Measurements from ENCODE around the gene DEF6. TPM values are rescaled to one million over a fixed set of nuclear protein-coding genes. Genes with fewer than 3 reads are reported as not detected.

Gene DEF6
- total and polyA plus RNA-seq, 7 donors, result 0.43 to 1.6 (median 0.69) TPM

DNA sequence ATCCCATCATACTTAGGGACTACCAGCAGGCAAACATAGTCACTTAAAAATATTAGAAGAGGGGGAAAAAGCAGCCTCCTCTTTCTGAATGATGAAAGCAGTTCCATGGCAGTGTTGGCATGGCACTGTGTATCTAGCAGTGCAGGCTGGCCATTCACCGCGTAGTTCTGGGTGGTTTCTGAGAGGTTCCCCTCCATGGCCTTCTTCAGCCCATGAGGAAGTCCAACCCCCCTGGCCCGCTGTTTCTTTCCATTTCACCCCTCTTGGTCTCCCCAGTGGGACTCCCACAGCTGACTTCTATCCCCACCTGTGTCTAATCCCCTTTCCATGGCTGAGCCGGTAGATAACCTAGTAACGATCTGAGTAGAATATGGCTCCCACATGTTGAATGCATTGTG is 61.7 kb downstream of the DEF6 start:
- no peaks in the 10 kb centered on the region for H3K27me3 ChIP-seq (ENCODE audit: insufficient read depth in 3 of 3, low read length in 2 of 3)
- intact Hi-C loops (cut with DNase I), result no loop called here
- H3K9me3 ChIP-seq, result no peaks in the 10 kb centered on the region
- TF ChIP-seq, protein P1, sequence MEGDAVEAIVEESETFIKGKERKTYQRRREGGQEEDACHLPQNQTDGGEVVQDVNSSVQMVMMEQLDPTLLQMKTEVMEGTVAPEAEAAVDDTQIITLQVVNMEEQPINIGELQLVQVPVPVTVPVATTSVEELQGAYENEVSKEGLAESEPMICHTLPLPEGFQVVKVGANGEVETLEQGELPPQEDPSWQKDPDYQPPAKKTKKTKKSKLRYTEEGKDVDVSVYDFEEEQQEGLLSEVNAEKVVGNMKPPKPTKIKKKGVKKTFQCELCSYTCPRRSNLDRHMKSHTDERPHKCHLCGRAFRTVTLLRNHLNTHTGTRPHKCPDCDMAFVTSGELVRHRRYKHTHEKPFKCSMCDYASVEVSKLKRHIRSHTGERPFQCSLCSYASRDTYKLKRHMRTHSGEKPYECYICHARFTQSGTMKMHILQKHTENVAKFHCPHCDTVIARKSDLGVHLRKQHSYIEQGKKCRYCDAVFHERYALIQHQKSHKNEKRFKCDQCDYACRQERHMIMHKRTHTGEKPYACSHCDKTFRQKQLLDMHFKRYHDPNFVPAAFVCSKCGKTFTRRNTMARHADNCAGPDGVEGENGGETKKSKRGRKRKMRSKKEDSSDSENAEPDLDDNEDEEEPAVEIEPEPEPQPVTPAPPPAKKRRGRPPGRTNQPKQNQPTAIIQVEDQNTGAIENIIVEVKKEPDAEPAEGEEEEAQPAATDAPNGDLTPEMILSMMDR (IDR thresholded peaks at IDR 0.05), result no peak
- peaks cover 91% of the 10 kb centered on the region for H3K4me1 ChIP-seq
- no peak for ATAC-seq
- no peak overlapping the region for H3K4me3 ChIP-seq
- peaks cover 9 to 15% of the 10 kb centered on the region in 2 donors for H3K36me3 ChIP-seq (ENCODE audit: insufficient read depth in 1 of 2, low read depth in 1 of 2)
- 83 to 94% (median 89%) methylated on average over 5 of the region's 5 CpGs for WGBS, 3 donors
- H3K27ac ChIP-seq, result peak overlapping the region; percentile 87
- DNase-seq, result no peak

DNA sequence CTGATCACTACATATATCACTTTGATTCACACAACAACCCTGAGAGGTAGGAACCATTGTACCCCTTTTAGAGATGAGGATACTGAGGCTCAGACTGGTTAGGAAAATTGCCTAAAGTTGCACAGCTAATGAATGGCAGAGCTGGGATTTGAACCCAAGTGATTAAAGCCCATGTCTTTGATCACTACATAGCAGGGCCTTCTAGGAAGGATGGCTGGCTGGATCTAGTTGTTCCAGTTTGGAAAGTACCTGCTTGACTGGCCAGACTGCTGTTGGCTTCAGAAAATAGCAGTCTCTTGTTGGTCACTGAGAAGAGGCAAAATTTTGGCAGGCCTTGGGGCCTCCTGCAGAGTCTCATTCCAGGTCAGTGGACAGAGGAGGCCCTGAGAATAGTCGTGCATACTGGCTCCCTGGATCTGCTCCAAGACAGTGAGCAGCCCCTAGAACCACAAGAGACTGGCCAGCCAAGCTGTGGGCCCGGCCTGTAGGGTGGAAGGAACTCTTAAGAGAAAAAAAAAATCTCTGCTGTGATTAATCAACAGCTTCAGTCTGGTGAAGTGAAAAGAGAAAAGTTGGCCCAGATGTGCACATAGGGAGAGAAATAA is 62.2 kb downstream of the DEF6 start:
- H3K27me3 ChIP-seq (ENCODE audit: insufficient read depth in 3 of 3, low read length in 2 of 3), result no peaks in the 10 kb centered on the region
- DNase-seq (no peak), ATAC-seq (peak; percentile 18 to 42 (median 28))
- TF ChIP-seq, protein P1 (IDR thresholded peaks at IDR 0.05), result no peak
- WGBS, 3 donors, result 2 to 10% (median 3%) methylated on average over 2 of the region's 2 CpGs
- no peaks in the 10 kb centered on the region for H3K9me3 ChIP-seq
- peaks cover 86% of the 10 kb centered on the region for H3K4me1 ChIP-seq
- no peak overlapping the region for H3K4me3 ChIP-seq
- intact Hi-C loops (cut with DNase I), result no loop called here
- H3K36me3 ChIP-seq (ENCODE audit: insufficient read depth in 1 of 2, low read depth in 1 of 2), result peaks cover 9 to 15% of the 10 kb centered on the region in 2 donors
- peak overlapping the region; percentile 87 for H3K27ac ChIP-seq

DNA sequence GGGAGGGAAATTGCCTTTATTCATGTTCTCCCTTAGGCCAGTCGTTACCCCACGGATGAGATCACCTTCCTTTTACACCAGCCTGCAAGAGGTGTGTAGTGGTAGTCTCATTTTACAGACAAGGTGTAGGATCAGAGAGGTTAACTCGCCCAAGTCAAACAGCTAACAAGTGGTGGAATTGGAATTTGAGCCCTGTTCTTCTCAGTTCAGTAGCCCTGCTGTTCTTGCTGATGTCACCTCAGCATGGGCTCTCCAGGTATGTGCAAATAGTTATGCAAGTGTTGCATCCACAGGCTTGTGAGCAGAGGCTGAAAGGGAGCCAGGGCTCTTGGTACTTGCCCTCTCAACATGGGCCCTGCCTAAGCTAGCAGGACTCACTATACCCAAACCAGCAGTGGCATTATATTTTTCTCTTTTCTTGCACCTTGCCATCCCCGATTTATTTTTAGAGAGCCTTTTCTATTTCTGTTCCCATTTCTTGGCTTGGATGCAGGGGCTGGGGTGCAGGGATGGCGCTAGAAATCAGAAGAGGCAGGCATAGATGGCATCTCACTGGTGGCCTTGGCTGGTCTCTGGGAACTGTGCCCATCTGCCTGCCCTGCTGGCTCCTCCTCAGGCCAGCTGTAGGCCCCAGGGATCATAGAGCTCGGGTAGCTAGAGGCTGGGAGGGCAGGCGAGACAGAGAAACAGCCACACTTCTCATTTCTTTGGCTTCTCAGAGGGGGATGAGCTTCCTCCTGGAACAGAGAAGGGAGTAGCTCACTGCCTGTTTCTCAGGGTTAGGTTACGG is 62.9 kb downstream of the DEF6 start:
- Histone ChIP-seq H3K4me3 (no peak overlapping the region), H3K9me3 (no peaks in the 10 kb centered on the region), H3K27me3 (ENCODE audit: insufficient read depth in 3 of 3, low read length in 2 of 3) (no peaks in the 10 kb centered on the region), H3K27ac (peak overlapping the region; percentile 87), H3K4me1 (peaks cover 85% of the 10 kb centered on the region), H3K36me3 (ENCODE audit: insufficient read depth in 1 of 2, low read depth in 1 of 2) (peaks cover 5 to 15% of the 10 kb centered on the region in 2 donors)
- peak; percentile 62 to 85 for DNase-seq
- TF ChIP-seq, protein P1 (IDR thresholded peaks at IDR 0.05), result no peak
- intact Hi-C loops (cut with DNase I), result no loop called here
- 20 to 25% (median 24%) methylated on average over 8 of the region's 8 CpGs for WGBS, 3 donors
- peak; percentile 73 to 81 (median 76) for ATAC-seq

DNA sequence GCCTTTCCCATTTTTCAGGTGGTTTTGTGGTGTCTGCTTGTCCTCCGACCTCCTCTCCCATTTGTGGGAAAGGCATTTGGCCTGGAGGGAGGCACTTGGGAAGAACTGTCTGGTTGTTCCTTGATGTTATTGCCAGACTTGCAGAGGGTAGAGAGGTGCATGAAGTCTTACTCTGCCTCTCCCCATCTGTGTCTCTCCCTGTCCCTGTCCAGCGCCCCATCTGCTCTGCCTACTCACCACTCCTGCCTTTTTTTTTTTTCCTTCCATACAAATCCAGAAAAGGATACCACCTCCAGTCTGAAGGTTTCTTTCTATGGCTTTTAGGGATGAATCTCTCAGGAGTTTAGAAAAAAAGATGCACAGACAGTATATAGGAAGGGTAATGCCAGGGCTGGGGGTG is 64.6 kb downstream of the DEF6 start:
- TF ChIP-seq, protein P1 (IDR thresholded peaks at IDR 0.05), result no peak
- peak overlapping the region; percentile 87 for H3K27ac ChIP-seq

More for the DNA sequence above, 64.6 kb downstream of the DEF6 start:
- no peaks in the 10 kb centered on the region for H3K9me3 ChIP-seq
- 90 to 100% (median 91%) methylated on average over 2 of the region's 2 CpGs for WGBS, 3 donors
- peaks cover 84% of the 10 kb centered on the region for H3K4me1 ChIP-seq
- H3K4me3 ChIP-seq, result no peak overlapping the region
- intact Hi-C loops (cut with DNase I), result no loop called here
- ATAC-seq (no peak), DNase-seq (no peak)
- H3K36me3 ChIP-seq (ENCODE audit: insufficient read depth in 1 of 2, low read depth in 1 of 2), result peaks cover 2 to 5% of the 10 kb centered on the region in 2 donors
- no peaks in the 10 kb centered on the region for H3K27me3 ChIP-seq (ENCODE audit: insufficient read depth in 3 of 3, low read length in 2 of 3)

Data from psoas muscle (tissue), 8 donors.